CD4-positive, alpha-beta T cell treated with Interleukin-2 at 100 ng/mL for 4 hours (primary cell): ENCODE measurements around the gene ATPAF2.
A peak's percentile ranks its signal among the peaks of the same experiment; 100 is the strongest.

Experiments used
- DNase-seq: peaks from one replicate; pipeline ENCODE4 v3.0.0-alpha.2; 2020; ENCODE audit warnings: low spot score

The ATPAF2 gene

GRCh38 chr17:17985153-17985552 is 53.8 kb downstream of the ATPAF2 start:
- no peak for DNase-seq

- DNase-seq, result no peak
These were observed 55.2 kb downstream of the ATPAF2 start for GRCh38 chr17:17983776-17984175.

DNA sequence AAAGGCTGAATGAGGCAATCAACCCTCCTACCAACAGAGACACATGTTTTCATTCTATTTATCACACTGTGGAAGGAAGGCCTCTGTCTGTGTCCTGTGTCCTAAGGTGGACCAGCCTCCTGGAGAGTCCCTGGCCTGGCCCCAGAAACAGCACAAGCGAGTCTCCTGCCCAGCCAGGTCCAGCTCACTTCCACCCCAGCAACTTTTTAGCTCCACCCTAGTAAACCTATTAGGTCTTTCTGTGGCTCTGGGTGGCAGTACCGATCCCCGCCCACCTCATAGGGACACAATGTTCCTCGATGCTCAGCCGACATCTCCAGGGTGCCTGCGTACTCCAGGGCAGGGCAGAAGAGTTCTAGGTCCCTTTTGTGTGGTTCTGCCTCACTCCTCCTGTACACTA is 55.6 kb downstream of the ATPAF2 start:
- no peak for DNase-seq

DNA sequence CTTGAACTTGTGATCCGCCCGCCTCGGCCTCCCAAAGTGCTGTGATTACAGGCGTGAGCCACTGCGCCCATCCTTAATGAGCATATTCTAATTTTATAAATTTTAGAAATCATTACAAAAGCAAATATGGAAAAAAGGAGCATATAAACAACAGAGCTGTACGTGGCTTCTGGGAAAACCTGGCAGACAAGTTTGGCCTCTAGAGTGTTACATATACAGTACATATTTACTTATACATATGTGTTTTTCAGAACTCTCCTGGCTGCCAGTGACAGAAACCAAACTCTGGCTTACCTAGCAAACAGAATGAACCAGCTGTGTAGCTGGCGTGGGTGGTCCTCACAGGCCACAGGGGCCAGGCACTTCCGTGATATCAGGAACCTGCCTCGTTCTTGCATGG is 56.2 kb downstream of the ATPAF2 start:
- no peak for DNase-seq

DNA sequence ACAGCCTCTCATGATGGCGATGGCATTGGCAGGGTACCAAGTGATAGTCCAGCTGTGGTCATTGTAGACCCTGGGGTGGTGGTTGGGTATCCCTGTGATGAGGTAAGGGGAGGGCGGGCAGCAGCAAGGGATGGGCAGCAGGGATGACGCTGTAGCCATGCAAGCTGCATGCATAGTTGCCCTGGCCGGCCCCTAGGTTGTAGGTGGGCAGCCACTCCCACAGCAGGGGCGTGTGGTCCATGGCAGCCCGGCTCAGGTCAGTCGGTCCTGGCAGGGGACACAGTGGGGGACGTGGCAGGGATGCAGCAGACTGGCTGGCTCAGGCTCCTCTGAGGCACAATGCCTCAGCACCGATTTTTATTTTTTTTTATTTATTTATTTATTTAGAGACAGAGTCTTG is 57.6 kb downstream of the ATPAF2 start:
- DNase-seq, result no peak

GRCh38 chr17:17979778-17980177 is 59.2 kb downstream of the ATPAF2 start:
- DNase-seq, result no peak

DNA sequence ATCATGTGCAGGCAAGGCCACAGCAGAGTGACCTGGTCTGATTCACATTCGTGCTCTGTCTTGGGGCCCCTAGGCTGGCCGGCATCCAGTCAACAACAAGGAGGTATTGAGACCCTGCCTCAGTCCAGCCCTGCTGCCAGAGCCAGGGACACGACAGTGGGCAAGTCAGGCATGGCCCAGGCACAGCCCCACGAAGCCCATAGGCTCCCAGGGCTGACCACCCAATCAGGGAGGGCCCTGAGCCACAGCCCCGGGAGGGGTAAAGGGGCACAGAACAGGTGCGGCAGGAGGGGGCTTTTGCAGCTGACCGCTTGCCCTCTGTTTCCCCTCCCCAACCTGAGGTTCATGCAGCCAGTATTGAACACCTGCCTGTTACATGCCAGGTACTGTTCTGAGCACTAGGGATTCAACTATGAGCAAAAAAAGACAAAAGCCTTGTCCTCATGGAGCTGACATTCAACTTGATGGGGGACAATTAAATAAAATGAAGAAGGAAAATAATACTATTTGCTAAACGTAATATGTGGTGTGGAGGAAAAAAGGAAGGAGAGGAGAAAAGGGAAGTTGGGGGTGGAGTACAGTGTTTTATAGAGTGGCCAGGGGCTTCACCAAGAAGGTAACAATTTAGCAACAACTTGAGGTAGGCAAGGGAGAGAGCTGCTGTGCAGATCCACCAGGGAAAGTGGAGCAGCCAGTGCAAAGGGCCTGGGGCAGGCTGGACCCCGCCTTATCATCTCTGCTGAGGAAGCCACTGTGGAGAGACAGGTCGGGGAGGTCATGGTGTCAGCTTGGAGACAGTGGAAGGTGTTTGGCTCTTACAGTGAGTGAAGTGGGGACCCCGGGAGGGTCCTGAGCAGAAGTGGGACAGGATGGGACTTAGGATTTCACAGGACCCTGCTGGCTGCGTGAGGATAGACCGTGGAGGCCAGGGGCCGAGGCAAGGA is 60.2 kb downstream of the ATPAF2 start:
- no peak for DNase-seq

DNA sequence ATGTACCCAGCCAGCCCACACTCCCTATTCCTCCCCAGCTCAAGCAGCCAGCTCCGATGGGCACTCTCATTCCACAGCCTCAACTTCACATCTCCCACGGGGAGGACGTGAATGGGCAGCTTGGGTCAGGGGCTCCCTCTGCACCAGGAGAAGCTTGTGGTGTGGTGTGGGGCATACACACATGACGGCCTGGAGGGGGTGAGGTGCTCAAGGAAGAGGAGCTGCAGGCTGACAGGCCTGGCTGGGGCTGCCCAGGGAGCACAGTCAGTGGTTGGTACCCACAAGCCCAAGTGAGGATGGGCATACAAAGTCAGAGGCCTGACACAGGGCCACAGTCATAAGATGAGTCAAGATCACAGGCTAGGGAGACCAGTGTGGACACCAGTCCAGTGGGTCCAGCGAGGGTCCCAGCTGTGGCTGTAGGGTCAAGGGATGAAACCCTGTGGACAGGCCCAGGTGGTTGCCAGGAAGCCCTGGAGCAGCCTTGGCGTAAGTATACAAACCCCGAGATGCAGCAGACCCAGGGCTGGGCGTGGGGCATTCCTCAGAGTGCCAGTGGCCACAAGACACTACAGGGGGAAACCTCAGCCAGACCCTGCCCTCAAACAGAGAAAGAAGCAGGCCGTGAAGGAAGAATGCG is 61.9 kb downstream of the ATPAF2 start:
- no peak for DNase-seq

GRCh38 chr17:17975436-17975835 is 63.5 kb downstream of the ATPAF2 start:
- no peak for DNase-seq

GRCh38 chr17:17972952-17973254 is 66.1 kb downstream of the ATPAF2 start:
- DNase-seq, result no peak

- peak; percentile 100 for DNase-seq
These were observed 66.6 kb downstream of the ATPAF2 start, which contains the start of the genes DRC3 and TOM1L2 for GRCh38 chr17:17972126-17972951. DRC3 (plus strand) TSS chr17:17972862; CDS start chr17:17977599, 4,737 bp downstream. TOM1L2 (minus strand) TSS chr17:17972400; CDS start chr17:17972313, 87 bp downstream.

- peak; percentile 10 for DNase-seq
These were observed 67.4 kb downstream of the ATPAF2 start for GRCh38 chr17:17971431-17972125.

DNA sequence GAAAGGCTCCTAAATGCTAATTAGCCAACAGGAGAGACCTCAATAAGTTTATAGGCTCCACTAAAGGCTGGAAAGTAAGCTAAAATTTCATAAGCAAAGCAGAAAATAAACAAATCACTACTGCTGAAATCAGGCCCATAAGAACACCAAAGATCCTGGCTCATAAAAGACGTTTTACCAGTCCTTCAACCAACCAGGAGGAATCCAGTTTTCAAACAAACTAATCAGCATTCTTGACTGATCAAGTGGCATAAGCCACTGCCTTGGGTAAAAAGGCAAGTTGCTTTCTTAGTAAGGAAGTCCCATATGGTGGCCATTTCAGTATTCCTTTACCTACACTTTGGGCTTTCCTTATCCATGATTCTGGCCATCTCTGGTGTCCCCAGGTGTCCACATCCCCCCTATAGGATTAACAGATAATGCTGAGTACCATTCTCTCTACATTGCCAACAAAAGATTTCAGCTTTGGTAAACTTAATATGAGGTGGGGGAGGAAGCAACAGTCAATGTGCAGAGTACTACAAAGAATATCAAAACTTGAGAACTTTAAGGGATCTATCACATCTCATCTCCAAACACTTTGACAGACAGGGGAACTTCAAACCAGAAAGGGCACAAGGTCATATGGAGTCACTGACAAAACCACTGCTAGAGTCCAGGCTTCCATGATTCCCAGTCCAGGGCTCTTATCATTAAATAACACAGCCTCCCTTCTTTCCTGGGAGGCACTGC is 68.1 kb downstream of the ATPAF2 start:
- no peak for DNase-seq
